K562 (cell line): ENCODE results near the gene IKZF3. TPM values are rescaled to one million over a fixed set of nuclear protein-coding genes. Genes with fewer than 3 reads are reported as not detected.

Experiments
- ATAC-seq: fragments of 200-7000 bp; cut with Tn5 transposase; 3 replicates; pipeline ENCODE4 v1.9.1; 2020; ENCODE audit warnings: moderate library complexity
- BruUV-seq: library from RNA; stranded (reverse); fragments of 400-500 nt; replicated peaks from 2 replicates; lab custom pipeline; 2021; lab: Mats Ljungman, UMichigan
- CTCF ChIA-PET: fragments of 300-600 bp; formaldehyde crosslinking; extraction: SDS; loops from one replicate; lab custom pipeline; 2021; ENCODE audit warnings: low intra/inter-chr PET ratio; lab: Yijun Ruan, JAX
- POLR2A ChIA-PET: fragments of 300-600, 350-650 bp; sonication (Branson Sonifier 250); formaldehyde crosslinking; extraction: SDS; loops from one replicate; lab custom pipeline; 2021; ENCODE audit warnings: antibody characterized with exemption, inconsistent platforms; lab: Yijun Ruan, JAX
- DNase-seq, 4 experiments: peaks; one replicate each; pipeline versions ENCODE4 v3.0.0 to v3.0.0-alpha.2; 2011 to 2018; ENCODE audit warnings: low spot score in 3 of 4, mixed read lengths in 3 of 4; ENCODE audit errors: extremely low read depth in 1 of 4
- FAIRE-seq: peaks from 2 replicates; lab custom pipeline; 2011; peaks lifted over from hg19 to GRCh38; lab: Jason Lieb, UNC
- H2AFZ ChIP-seq: 2 replicates; pipeline ENCODE4 v1.6.0; 2011; ENCODE audit warnings: low read depth, low read length, control low read depth, inconsistent platforms
- H3K27ac ChIP-seq: fragments of 200-600 bp; 3 replicates; pipeline ENCODE4 v1.8.0; 2011; ENCODE audit warnings: low read depth, mild to moderate bottlenecking, control low read depth, inconsistent platforms, low read length, moderate library complexity, mixed read lengths; ENCODE audit errors: extremely low read depth
- H3K27me3 ChIP-seq, 2 experiments: fragments of 300-600 bp in 1 of 2; 2 replicates in 1 of 2; 3 replicates in 1 of 2; pipeline versions ENCODE4 v1.6.0 to v1.8.0; 2011; ENCODE audit warnings: inconsistent platforms in 2 of 2, low read length in 2 of 2, mild to moderate bottlenecking in 1 of 2, mixed read lengths in 1 of 2, moderate library complexity in 1 of 2; ENCODE audit not compliant: control insufficient read depth in 2 of 2, insufficient read depth in 2 of 2
- H3K36me3 ChIP-seq: fragments of 300-600 bp; 3 replicates; pipeline ENCODE4 v1.8.0; 2011; ENCODE audit warnings: mild to moderate bottlenecking, low read length, inconsistent platforms; ENCODE audit not compliant: control insufficient read depth, insufficient read depth
- H3K4me1 ChIP-seq, 2 experiments: fragments of 200-600 bp in 1 of 2; replicated peaks in 1 of 2; 2 replicates in 1 of 2; 3 replicates in 1 of 2; pipeline versions ENCODE4 v1.5.1 to v1.8.0; 2011; ENCODE audit warnings: inconsistent platforms in 2 of 2, low read length in 2 of 2, mild to moderate bottlenecking in 1 of 2, mixed read lengths in 1 of 2, moderate library complexity in 1 of 2; ENCODE audit not compliant: control insufficient read depth in 2 of 2, insufficient read depth in 2 of 2
- H3K4me2 ChIP-seq: 2 replicates; pipeline ENCODE4 v1.6.1; 2011; ENCODE audit warnings: low read length, control low read depth, inconsistent platforms, mixed read lengths; ENCODE audit not compliant: insufficient read depth
- H3K4me3 ChIP-seq: fragments of 200-600 bp; sonication (generic), shearing (Covaris generic); 2 replicates; pipeline ENCODE4 v1.5.1; 2016; ENCODE audit warnings: control low read depth, inconsistent platforms
- H3K79me2 ChIP-seq: fragments of 200-600 bp; 3 replicates; pipeline ENCODE4 v1.8.0; 2011; ENCODE audit warnings: low read length, inconsistent platforms; ENCODE audit not compliant: control insufficient read depth, insufficient read depth
- H3K9ac ChIP-seq, 2 experiments: 2 replicates each; pipeline versions ENCODE4 v1.6.0 to v1.6.1; 2011; ENCODE audit warnings: low read depth in 2 of 2, low read length in 2 of 2, control low read depth in 1 of 2, inconsistent platforms in 1 of 2, mild to moderate bottlenecking in 1 of 2, mixed read lengths in 1 of 2; ENCODE audit not compliant: insufficient read depth in 1 of 2
- H3K9me1 ChIP-seq: one replicate; pipeline ENCODE4 v1.6.0; 2011; ENCODE audit warnings: inconsistent platforms, mild to moderate bottlenecking, low read length, moderate library complexity; ENCODE audit not compliant: control insufficient read depth, insufficient read depth
- H3K9me3 ChIP-seq: replicated peaks from 2 replicates; pipeline ENCODE4 v1.5.1; 2011; ENCODE audit warnings: low read depth, low read length, inconsistent platforms; ENCODE audit not compliant: control insufficient read depth, insufficient read depth
- H4K20me1 ChIP-seq: replicated peaks from 2 replicates; pipeline ENCODE4 v1.6.1; 2011; ENCODE audit warnings: low read length, inconsistent platforms, mixed read lengths; ENCODE audit not compliant: control insufficient read depth, insufficient read depth
- CSDE1 ChIP-seq, 2 experiments: fragments of 450-650 bp; IDR thresholded peaks; 2 replicates each; pipeline ENCODE4 v1.6.1; 2016; ENCODE audit warnings: mild to moderate bottlenecking in 1 of 2
- DIDO1 ChIP-seq: fragments of 450-650 bp; IDR thresholded peaks from 2 replicates; pipeline ENCODE4 v1.6.1; 2016; ENCODE audit warnings: low read depth, missing biosample characterization, missing genetic modification characterization
- E2F6 ChIP-seq, 2 experiments: IDR thresholded peaks; 2 replicates each; pipeline ENCODE4 v1.6.1; 2011; ENCODE audit warnings: borderline replicate concordance in 1 of 2, control low read depth in 1 of 2, low read depth in 1 of 2, low read length in 1 of 2, mild to moderate bottlenecking in 1 of 2, mixed read lengths in 1 of 2, moderate library complexity in 1 of 2; ENCODE audit not compliant: insufficient read depth in 1 of 2, insufficient read length in 1 of 2, poor library complexity in 1 of 2, severe bottlenecking in 1 of 2; ENCODE audit errors: extremely low read depth in 1 of 2
- IRF1 ChIP-seq: sonication (generic); formaldehyde crosslinking; IDR thresholded peaks from 2 replicates; pipeline ENCODE4 v1.8.0; 2022; ENCODE audit warnings: missing genetic modification reagents, mild to moderate bottlenecking, borderline replicate concordance
- KLF16 ChIP-seq: IDR thresholded peaks from 2 replicates; pipeline ENCODE4 v1.6.1; 2016; ENCODE audit warnings: antibody characterized with exemption
- MCM2 ChIP-seq: fragments of 450-650 bp; IDR thresholded peaks from 2 replicates; pipeline ENCODE4 v1.6.1; 2017; ENCODE audit warnings: low read depth, mild to moderate bottlenecking
- PTTG1 ChIP-seq: fragments of 450-650 bp; IDR thresholded peaks from 2 replicates; pipeline ENCODE4 v1.6.1; 2016; ENCODE audit warnings: low read depth, mild to moderate bottlenecking, missing genetic modification characterization, missing compliant biosample characterization
- PYGO2 ChIP-seq: fragments of 450-650 bp; IDR thresholded peaks from 2 replicates; pipeline ENCODE4 v1.6.1; 2016; ENCODE audit warnings: mild to moderate bottlenecking, missing genetic modification characterization, moderate library complexity, missing compliant biosample characterization
- SMARCA5 ChIP-seq: fragments of 450-650 bp; IDR thresholded peaks from 2 replicates; pipeline ENCODE4 v1.6.1; 2016
- SNAPC5 ChIP-seq: fragments of 250-450 bp; sonication (Bioruptor Pico); IDR thresholded peaks from 2 replicates; pipeline ENCODE4 v1.8.0; 2021; ENCODE audit warnings: moderate library complexity, mild to moderate bottlenecking, inconsistent platforms
- ZBTB1 ChIP-seq: sonication (generic); formaldehyde crosslinking; IDR thresholded peaks from 2 replicates; pipeline ENCODE4 v1.8.1; 2023; ENCODE audit warnings: missing genetic modification reagents, low read depth, mild to moderate bottlenecking, borderline replicate concordance
- ZNF197 ChIP-seq: fragments of 200-800 bp; sonication (Bioruptor generic); IDR thresholded peaks from 2 replicates; pipeline ENCODE4 v1.6.1; 2016; ENCODE audit warnings: low read depth, missing genetic modification characterization, missing compliant biosample characterization
- ZNF780A ChIP-seq: fragments of 250-450 bp; sonication (Bioruptor Pico); IDR thresholded peaks from 2 replicates; pipeline ENCODE4 v1.5.0; 2021; ENCODE audit warnings: mild to moderate bottlenecking
- WGBS: fragments of 100-300 bp; shearing (Covaris generic); methylation state at CpG from one replicate; pipeline ENCODE4 v1.1.6; 2016; ENCODE audit warnings: low coverage, mixed read lengths; ENCODE audit not compliant: insufficient coverage; ENCODE audit errors: missing lambda C conversion rate; 5-methylcytosine and 5-hydroxymethylcytosine counted together
- in situ Hi-C: fragments of 300-500 bp; cut with MboI; formaldehyde crosslinking; loops from 4 replicates; pipeline ENCODE4 v1.15.0; 2018; ENCODE audit warnings: inconsistent platforms, mixed read lengths
- intact Hi-C: fragments of 100-400 bp; cut with micrococcal nuclease; formaldehyde crosslinking; loops from 2 replicates; pipeline ENCODE4 v1.14.2; 2022
- polyA plus RNA-seq, 8 experiments: library from polyadenylated mRNA; depleted of rRNA in 4 of 8; stranded (reverse) in 5 of 8; unstranded in 3 of 8; fragments of >200 nt; fragmentation: Nextera tagmentation in 2 of 8; fragmentation: Illumina TruSeq in 1 of 8; extraction: Ambion mirVana in 2 of 8; extraction: Trizol in 1 of 8; gene quantifications; 2 replicates each; pipeline versions ENCODE4 v1.2.1 to v1.2.3, GENCODE V29; 2011 to 2014; ENCODE audit warnings: inconsistent platforms in 1 of 8, missing spikeins in 1 of 8
- total RNA-seq, 7 experiments: library from RNA; depleted of rRNA in 6 of 7; stranded (reverse); fragments of >200 nt in 6 of 7; fragmentation: Illumina TruSeq in 2 of 7; extraction: Trizol in 2 of 7; gene quantifications; 2 replicates each; pipeline versions ENCODE4 v1.2.1 to v1.2.3, GENCODE V29; 2011 to 2021; ENCODE audit warnings: low replicate concordance in 1 of 7
- TF ChIP-seq, protein P1 (sequence below), 2 experiments: fragments of 150-350 bp in 1 of 2; IDR thresholded peaks; 2 replicates each; pipeline ENCODE4 v1.6.1; 2012 to 2016; ENCODE audit warnings: low read depth in 2 of 2, low read length in 2 of 2, mild to moderate bottlenecking in 1 of 2, moderate library complexity in 1 of 2

IKZF3 gene
- total and polyA plus RNA-seq, 9 of the 15 experiments (the other 6 are each of a cell fraction or from before 2014, with no cell fraction given): 0.06 to 1.6 (median 0.62) TPM

- no peak overlapping the region for H3K4me3 ChIP-seq
- no peak overlapping the region for H3K4me2 ChIP-seq
- CTCF ChIA-PET: no interaction called here
Observed at GRCh38 chr17:39750131-39751015, 113.7 kb downstream of the IKZF3 start.

More at GRCh38 chr17:39750131-39751015, 113.7 kb downstream of the IKZF3 start:
- no peaks in the 10 kb centered on the region for H3K27me3 ChIP-seq
- H3K9ac ChIP-seq: peak overlapping the region in 1 of 2 experiments; percentile 76; a peak in 2 of 4 replicates
- no peaks in the 10 kb centered on the region for H3K9me3 ChIP-seq
- DNase-seq (no peak), ATAC-seq (no peak), FAIRE-seq (no peak)
- H4K20me1 ChIP-seq: no peaks in the 10 kb centered on the region
- TF ChIP-seq MCM2 (no peak), PTTG1 (tag) (no peak), E2F6 (IDR thresholded peaks at IDR 0.05; ENCODE audit: borderline replicate concordance in 1 of 2, extremely low read depth in 1 of 2, insufficient read depth in 1 of 2, insufficient read length in 1 of 2, low read depth in 1 of 2, low read length in 1 of 2, poor library complexity in 1 of 2, severe bottlenecking in 1 of 2) (no peak), IRF1 (CRISPR knock-in tag) (no peak), ZNF780A (CRISPR knock-in tag) (no peak), KLF16 (no peak), SMARCA5 (no peak), ZBTB1 (CRISPR knock-in tag) (no peak), DIDO1 (tag) (no peak), SNAPC5 (no peak), CSDE1 (IDR thresholded peaks at IDR 0.05) (no peak), PYGO2 (tag) (no peak), ZNF197 (CRISPR knock-in tag) (no peak)
- TF ChIP-seq, protein P1, sequence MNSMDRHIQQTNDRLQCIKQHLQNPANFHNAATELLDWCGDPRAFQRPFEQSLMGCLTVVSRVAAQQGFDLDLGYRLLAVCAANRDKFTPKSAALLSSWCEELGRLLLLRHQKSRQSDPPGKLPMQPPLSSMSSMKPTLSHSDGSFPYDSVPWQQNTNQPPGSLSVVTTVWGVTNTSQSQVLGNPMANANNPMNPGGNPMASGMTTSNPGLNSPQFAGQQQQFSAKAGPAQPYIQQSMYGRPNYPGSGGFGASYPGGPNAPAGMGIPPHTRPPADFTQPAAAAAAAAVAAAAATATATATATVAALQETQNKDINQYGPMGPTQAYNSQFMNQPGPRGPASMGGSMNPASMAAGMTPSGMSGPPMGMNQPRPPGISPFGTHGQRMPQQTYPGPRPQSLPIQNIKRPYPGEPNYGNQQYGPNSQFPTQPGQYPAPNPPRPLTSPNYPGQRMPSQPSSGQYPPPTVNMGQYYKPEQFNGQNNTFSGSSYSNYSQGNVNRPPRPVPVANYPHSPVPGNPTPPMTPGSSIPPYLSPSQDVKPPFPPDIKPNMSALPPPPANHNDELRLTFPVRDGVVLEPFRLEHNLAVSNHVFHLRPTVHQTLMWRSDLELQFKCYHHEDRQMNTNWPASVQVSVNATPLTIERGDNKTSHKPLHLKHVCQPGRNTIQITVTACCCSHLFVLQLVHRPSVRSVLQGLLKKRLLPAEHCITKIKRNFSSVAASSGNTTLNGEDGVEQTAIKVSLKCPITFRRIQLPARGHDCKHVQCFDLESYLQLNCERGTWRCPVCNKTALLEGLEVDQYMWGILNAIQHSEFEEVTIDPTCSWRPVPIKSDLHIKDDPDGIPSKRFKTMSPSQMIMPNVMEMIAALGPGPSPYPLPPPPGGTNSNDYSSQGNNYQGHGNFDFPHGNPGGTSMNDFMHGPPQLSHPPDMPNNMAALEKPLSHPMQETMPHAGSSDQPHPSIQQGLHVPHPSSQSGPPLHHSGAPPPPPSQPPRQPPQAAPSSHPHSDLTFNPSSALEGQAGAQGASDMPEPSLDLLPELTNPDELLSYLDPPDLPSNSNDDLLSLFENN (IDR thresholded peaks at IDR 0.05; ENCODE audit: low read depth in 2 of 2, low read length in 2 of 2): no peak
- no peak overlapping the region for H3K27ac ChIP-seq
- intact Hi-C loops (loop anchor here (5.0 kb wide), 1 partner anchor 78 kb away; no protein-coding TSS in a partner anchor), in situ Hi-C loops (no loop called here)
- H3K9me1 ChIP-seq: no peaks in the 10 kb centered on the region
- H2AFZ ChIP-seq: no peak overlapping the region
- 36% methylated on average over 7 of the region's 9 CpGs for WGBS
- peaks cover 9 to 49% of the 10 kb centered on the region in 2 experiments; a peak in 4 of 5 replicates for H3K4me1 ChIP-seq
- no TSS peak for BruUV-seq
- no peaks in the 10 kb centered on the region for H3K36me3 ChIP-seq
- POLR2A ChIA-PET: interaction anchor here (0.7 kb wide), 1 partner anchor 11 kb away, joined by 3 read pairs; no protein-coding TSS in a partner anchor
- no peaks in the 10 kb centered on the region for H3K79me2 ChIP-seq
